Measurements from ENCODE around the gene SLC38A2. TPM values are rescaled to one million over a fixed set of nuclear protein-coding genes. Genes with fewer than 3 reads are reported as not detected.

SLC38A2 gene
- total RNA-seq, 2 donors from 2014 or later: 334 to 384 TPM

DNA sequence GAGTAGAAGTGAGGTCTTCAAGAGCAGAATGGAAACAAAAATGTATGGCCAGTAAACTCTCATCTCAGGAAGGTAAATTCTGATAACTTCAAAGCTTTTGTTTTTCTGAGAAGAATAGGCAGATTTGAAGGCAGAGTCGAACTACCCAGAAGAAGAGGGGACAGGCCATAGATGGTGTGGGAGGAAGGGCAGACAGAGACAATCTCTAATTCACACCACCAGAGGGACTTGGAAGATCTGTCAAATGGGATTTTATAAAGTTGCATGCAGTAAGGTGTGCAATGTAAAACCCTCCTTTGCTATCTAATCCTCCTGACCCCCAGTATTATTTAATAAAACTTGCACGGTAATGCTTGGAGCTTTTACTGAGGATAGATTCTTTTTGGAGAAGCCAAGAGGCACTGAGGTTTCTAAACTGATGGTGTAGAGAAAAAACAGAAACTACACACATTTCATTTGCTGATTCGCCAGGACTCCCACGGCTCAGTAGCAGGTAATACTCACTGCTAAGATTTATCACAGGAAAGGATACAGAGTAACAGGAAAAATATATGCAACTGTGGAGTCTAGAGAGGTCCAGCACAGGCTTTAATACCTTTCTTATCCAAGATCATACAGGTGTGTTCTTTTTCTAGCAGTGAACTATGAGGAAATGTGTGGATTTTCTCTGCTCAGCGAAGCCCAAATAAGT lies 18.3 kb downstream of the SLC38A2 start:
- peaks cover 6 to 27% of the 10 kb centered on the region in 2 donors for H3K4me1 ChIP-seq (ENCODE audit: control insufficient read depth in 1 of 2, low read depth in 2 of 2)
- DNase-seq (ENCODE audit: low spot score): no peak
- peak overlapping the region in 1 of 2 donors; percentile 35 for H3K27ac ChIP-seq
- H3K36me3 ChIP-seq: peaks cover 6% of the 10 kb centered on the region
- TF ChIP-seq, protein P1, sequence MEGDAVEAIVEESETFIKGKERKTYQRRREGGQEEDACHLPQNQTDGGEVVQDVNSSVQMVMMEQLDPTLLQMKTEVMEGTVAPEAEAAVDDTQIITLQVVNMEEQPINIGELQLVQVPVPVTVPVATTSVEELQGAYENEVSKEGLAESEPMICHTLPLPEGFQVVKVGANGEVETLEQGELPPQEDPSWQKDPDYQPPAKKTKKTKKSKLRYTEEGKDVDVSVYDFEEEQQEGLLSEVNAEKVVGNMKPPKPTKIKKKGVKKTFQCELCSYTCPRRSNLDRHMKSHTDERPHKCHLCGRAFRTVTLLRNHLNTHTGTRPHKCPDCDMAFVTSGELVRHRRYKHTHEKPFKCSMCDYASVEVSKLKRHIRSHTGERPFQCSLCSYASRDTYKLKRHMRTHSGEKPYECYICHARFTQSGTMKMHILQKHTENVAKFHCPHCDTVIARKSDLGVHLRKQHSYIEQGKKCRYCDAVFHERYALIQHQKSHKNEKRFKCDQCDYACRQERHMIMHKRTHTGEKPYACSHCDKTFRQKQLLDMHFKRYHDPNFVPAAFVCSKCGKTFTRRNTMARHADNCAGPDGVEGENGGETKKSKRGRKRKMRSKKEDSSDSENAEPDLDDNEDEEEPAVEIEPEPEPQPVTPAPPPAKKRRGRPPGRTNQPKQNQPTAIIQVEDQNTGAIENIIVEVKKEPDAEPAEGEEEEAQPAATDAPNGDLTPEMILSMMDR (IDR thresholded peaks at IDR 0.05): no peak
- no peak for ATAC-seq (ENCODE audit: insufficient number of reproducible peaks, low FRiP score, low read depth)
- H3K9me3 ChIP-seq: no peaks in the 10 kb centered on the region
- no peaks in the 10 kb centered on the region for H3K27me3 ChIP-seq (replicated peaks; ENCODE audit: insufficient read depth)
- no peak overlapping the region for H3K4me3 ChIP-seq

DNA sequence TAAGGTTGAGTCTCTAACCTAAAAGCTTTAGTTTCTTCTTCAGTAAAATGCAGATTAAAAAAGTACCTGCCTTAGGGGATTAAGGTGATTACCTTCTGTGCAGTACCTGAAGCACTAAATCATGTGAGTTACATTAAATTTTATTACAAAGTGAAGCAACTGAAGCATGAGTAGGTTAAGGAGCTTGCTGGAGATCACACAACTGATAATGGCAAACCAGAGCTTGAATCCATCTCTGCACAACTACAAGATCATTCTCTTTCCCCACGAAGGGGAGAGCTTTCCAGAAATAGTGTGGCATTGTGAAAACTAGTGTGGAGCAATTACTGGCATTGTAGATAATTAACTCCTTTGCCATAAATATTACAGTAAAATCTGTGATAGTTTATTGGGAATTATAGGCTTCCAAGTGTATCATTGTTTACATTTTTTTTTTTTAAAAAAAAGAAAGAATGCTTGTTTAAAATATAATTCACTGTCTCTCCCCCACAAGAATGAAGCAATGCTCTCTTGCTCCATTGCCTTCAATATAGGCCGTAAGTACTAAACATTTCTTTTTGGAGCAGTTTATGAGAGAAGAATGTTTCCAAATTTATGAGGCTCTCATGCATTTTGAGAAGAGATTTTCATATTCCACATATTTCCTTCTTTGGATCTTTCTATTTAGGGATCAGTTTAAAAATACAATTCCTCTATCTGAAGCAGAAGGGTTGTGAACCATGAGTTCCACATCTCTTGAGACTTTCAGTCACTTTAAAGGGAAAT lies 20.5 kb downstream of the SLC38A2 start:
- ATAC-seq (ENCODE audit: insufficient number of reproducible peaks, low FRiP score, low read depth) (no peak), DNase-seq (ENCODE audit: low spot score) (no peak)
- Histone ChIP-seq H3K4me3 (peak overlapping the region; percentile 28), H3K36me3 (no peaks in the 10 kb centered on the region), H3K27ac (peak overlapping the region; percentile 22 to 63), H3K27me3 (replicated peaks; ENCODE audit: insufficient read depth) (no peaks in the 10 kb centered on the region), H3K4me1 (ENCODE audit: control insufficient read depth in 1 of 2, low read depth in 2 of 2) (peaks cover 6 to 24% of the 10 kb centered on the region in 2 donors), H3K9me3 (no peaks in the 10 kb centered on the region)
- TF ChIP-seq, protein P1 (IDR thresholded peaks at IDR 0.05): no peak

- Histone ChIP-seq H3K4me1 (ENCODE audit: control insufficient read depth in 1 of 2, low read depth in 2 of 2) (peaks cover 6 to 24% of the 10 kb centered on the region in 2 donors), H3K4me3 (no peak overlapping the region), H3K36me3 (no peaks in the 10 kb centered on the region), H3K27ac (no peak overlapping the region), H3K27me3 (replicated peaks; ENCODE audit: insufficient read depth) (no peaks in the 10 kb centered on the region), H3K9me3 (no peaks in the 10 kb centered on the region)
- DNase-seq (ENCODE audit: low spot score) (no peak), ATAC-seq (ENCODE audit: insufficient number of reproducible peaks, low FRiP score, low read depth) (no peak)
- TF ChIP-seq, protein P1 (IDR thresholded peaks at IDR 0.05): no peak
These were observed 21.4 kb downstream of the SLC38A2 start for GRCh38 chr12:46351138-46351537.

- DNase-seq (ENCODE audit: low spot score): no peak
- Histone ChIP-seq H3K27ac (no peak overlapping the region), H3K4me3 (no peak overlapping the region), H3K4me1 (ENCODE audit: control insufficient read depth in 1 of 2, low read depth in 2 of 2) (peaks cover 6 to 24% of the 10 kb centered on the region in 2 donors), H3K36me3 (no peaks in the 10 kb centered on the region), H3K27me3 (replicated peaks; ENCODE audit: insufficient read depth) (no peaks in the 10 kb centered on the region), H3K9me3 (no peaks in the 10 kb centered on the region)
- TF ChIP-seq, protein P1 (IDR thresholded peaks at IDR 0.05): no peak
- no peak for ATAC-seq (ENCODE audit: insufficient number of reproducible peaks, low FRiP score, low read depth)
These were observed 23.3 kb downstream of the SLC38A2 start for GRCh38 chr12:46349253-46349652.

DNA sequence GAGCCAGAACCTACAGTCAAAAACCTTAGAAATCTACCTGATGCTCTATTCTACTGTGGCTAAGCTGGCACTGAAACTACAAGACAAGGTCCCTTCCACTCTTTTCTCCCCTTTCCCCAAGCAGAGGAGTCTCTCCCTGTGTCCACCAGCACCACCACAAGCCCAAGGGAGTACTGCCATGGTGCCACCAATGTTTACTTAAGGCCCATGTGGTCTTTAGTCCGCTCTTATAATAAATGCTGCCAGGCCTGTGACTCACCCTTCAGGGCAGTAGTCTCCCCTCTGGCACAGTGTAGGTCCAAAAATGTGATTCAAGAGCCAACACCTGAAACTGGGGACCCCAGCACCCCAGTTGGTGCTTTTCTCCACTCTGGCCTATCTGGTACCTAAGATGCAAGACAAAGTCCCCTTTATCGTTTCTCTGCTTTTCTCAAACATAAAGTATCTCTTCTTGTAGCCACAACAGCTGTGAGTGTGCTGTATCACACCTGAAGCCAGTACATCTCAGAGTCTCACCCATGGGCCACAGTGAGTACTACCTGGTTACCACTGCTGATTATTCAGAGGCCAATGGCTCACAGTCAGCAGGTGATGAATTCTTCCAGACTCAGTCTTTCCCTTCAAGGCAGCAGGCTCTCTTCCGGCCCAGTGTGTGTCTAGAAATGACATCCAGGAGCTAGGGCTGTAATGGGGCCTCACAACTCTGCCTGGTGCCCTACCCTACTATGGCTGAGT lies 29.3 kb downstream of the SLC38A2 start:
- no peaks in the 10 kb centered on the region for H3K9me3 ChIP-seq
- ATAC-seq (ENCODE audit: insufficient number of reproducible peaks, low FRiP score, low read depth): no peak

More for the DNA sequence above, 29.3 kb downstream of the SLC38A2 start:
- no peaks in the 10 kb centered on the region for H3K27me3 ChIP-seq (replicated peaks; ENCODE audit: insufficient read depth)
- H3K36me3 ChIP-seq: no peaks in the 10 kb centered on the region
- H3K27ac ChIP-seq: peak overlapping the region; percentile 18 to 32
- TF ChIP-seq, protein P1 (IDR thresholded peaks at IDR 0.05): no peak
- H3K4me1 ChIP-seq (ENCODE audit: control insufficient read depth in 1 of 2, low read depth in 2 of 2): peaks cover 0 to 12% of the 10 kb centered on the region in 2 donors
- DNase-seq (ENCODE audit: low spot score): no peak
- H3K4me3 ChIP-seq: no peak overlapping the region

Measured in thoracic aorta (tissue), 2 donors.